ENCODE results near the gene OR2S2.
"Not testable (repeated sequence)": the region's sequence is repeated elsewhere in the genome, so short reads cannot be mapped to it uniquely, and the experiment has no call there.

OR2S2 gene

GRCh38 chr9:35958104-35958837, at the start of gene OR2S2:
Gene OR2S2, minus strand, starts transcription at chr9:35958154. Its CDS starts 56 bp downstream, at chr9:35958098.
- no peak for DNase-seq (ENCODE audit: low read depth in 2 of 2)

- no peak for DNase-seq (ENCODE audit: low read depth in 2 of 2)
Measured at GRCh38 chr9:36007316-36007708, 49.4 kb upstream of the OR2S2 start.

- DNase-seq (ENCODE audit: low read depth in 2 of 2), result no peak
Measured at GRCh38 chr9:36006549-36007315, 48.8 kb upstream of the OR2S2 start.

GRCh38 chr9:36005891-36006290, 47.9 kb upstream of the OR2S2 start:
- no peak for DNase-seq (ENCODE audit: low read depth in 2 of 2)

GRCh38 chr9:35998333-35998732, 40.4 kb upstream of the OR2S2 start:
- DNase-seq (ENCODE audit: low read depth in 2 of 2), result no peak

- DNase-seq (ENCODE audit: low read depth in 2 of 2), result not testable (repeated sequence)
Measured at GRCh38 chr9:35997016-35997415, 39.1 kb upstream of the OR2S2 start.

- no peak for DNase-seq (ENCODE audit: low read depth in 2 of 2)
Measured at GRCh38 chr9:35996358-35996970, 38.5 kb upstream of the OR2S2 start.

- DNase-seq (ENCODE audit: low read depth in 2 of 2), result no peak
Measured at GRCh38 chr9:35994959-35995358, 37.0 kb upstream of the OR2S2 start.

GRCh38 chr9:35993976-35994720, 36.2 kb upstream of the OR2S2 start:
- DNase-seq (ENCODE audit: low read depth in 2 of 2), result no peak

- DNase-seq (ENCODE audit: low read depth in 2 of 2), result not testable (repeated sequence)
Measured at GRCh38 chr9:35993136-35993535, 35.2 kb upstream of the OR2S2 start.

- no peak for DNase-seq (ENCODE audit: low read depth in 2 of 2)
Measured at GRCh38 chr9:35990155-35990554, 32.2 kb upstream of the OR2S2 start.

- DNase-seq (ENCODE audit: low read depth in 2 of 2), result no peak
Measured at GRCh38 chr9:35984021-35984420, 26.1 kb upstream of the OR2S2 start.

GRCh38 chr9:35981699-35982098, 23.7 kb upstream of the OR2S2 start:
- DNase-seq (ENCODE audit: low read depth in 2 of 2), result no peak

GRCh38 chr9:35980289-35981011, 22.5 kb upstream of the OR2S2 start:
- no peak for DNase-seq (ENCODE audit: low read depth in 2 of 2)

- no peak for DNase-seq (ENCODE audit: low read depth in 2 of 2)
Measured at GRCh38 chr9:35978792-35979191, 20.8 kb upstream of the OR2S2 start.

GRCh38 chr9:35976726-35977125, 18.8 kb upstream of the OR2S2 start:
- no peak for DNase-seq (ENCODE audit: low read depth in 2 of 2)

- DNase-seq (ENCODE audit: low read depth in 2 of 2), result no peak
Measured at GRCh38 chr9:35974800-35975199, 16.8 kb upstream of the OR2S2 start.

- DNase-seq (ENCODE audit: low read depth in 2 of 2), result no peak
Measured at GRCh38 chr9:35972093-35972492, 14.1 kb upstream of the OR2S2 start.

- no peak for DNase-seq (ENCODE audit: low read depth in 2 of 2)
Measured at GRCh38 chr9:35967042-35967441, 9.1 kb upstream of the OR2S2 start.

GRCh38 chr9:35966433-35966832, 8.5 kb upstream of the OR2S2 start:
- no peak for DNase-seq (ENCODE audit: low read depth in 2 of 2)

GRCh38 chr9:35965011-35965410, 7.1 kb upstream of the OR2S2 start:
- no peak for DNase-seq (ENCODE audit: low read depth in 2 of 2)
